Endothelial cell of umbilical vein (primary cell): ENCODE measurements around the gene PPP3CA. TPM values are rescaled to one million over a fixed set of nuclear protein-coding genes. Genes with fewer than 3 reads are reported as not detected.

Source experiments
- BruUV-seq: library from RNA; stranded (reverse); fragments of 400-500 nt; replicated peaks from 2 replicates; lab custom pipeline; 2021; lab: Mats Ljungman, UMichigan
- CTCF ChIA-PET: fragments of 300-600, 350-600 bp; sonication (Branson Sonifier 250); formaldehyde crosslinking; loops from one replicate; lab custom pipeline; 2021; ENCODE audit warnings: antibody characterized with exemption, inconsistent platforms; lab: Charles Lee
- POLR2A ChIA-PET: fragments of 300-600, 350-600 bp; sonication (Branson Sonifier 250); formaldehyde crosslinking; loops from one replicate; lab custom pipeline; 2021; ENCODE audit warnings: antibody characterized with exemption, inconsistent platforms; lab: Charles Lee
- DNase-seq: peaks from one replicate; pipeline ENCODE4 v3.0.0-alpha.2; 2011; ENCODE audit warnings: low read depth, low spot score
- FAIRE-seq: peaks from 2 replicates; lab custom pipeline; 2011; peaks lifted over from hg19 to GRCh38; lab: Jason Lieb, UNC
- H2AFZ ChIP-seq: 2 replicates; pipeline ENCODE4 v1.6.0; 2012; ENCODE audit warnings: low read depth, low read length, control low read depth, inconsistent platforms
- H3K27ac ChIP-seq: 2 replicates; pipeline ENCODE4 v1.5.1; 2011; ENCODE audit warnings: low read depth, mild to moderate bottlenecking, control low read depth, low read length, moderate library complexity; ENCODE audit not compliant: insufficient read depth
- H3K27me3 ChIP-seq, 2 experiments: 2 replicates each; pipeline versions ENCODE4 v1.6.0 to v1.6.1; 2011; ENCODE audit warnings: low read length in 2 of 2, mixed read lengths in 1 of 2; ENCODE audit not compliant: control insufficient read depth in 2 of 2, insufficient read depth in 2 of 2
- H3K36me3 ChIP-seq, 2 experiments: 2 replicates in 1 of 2; 3 replicates in 1 of 2; pipeline ENCODE4 v1.5.1; 2011; ENCODE audit warnings: low read length in 2 of 2, mild to moderate bottlenecking in 1 of 2, moderate library complexity in 1 of 2; ENCODE audit not compliant: control insufficient read depth in 2 of 2, insufficient read depth in 2 of 2; ENCODE audit errors: extremely low read depth in 1 of 2
- H3K4me1 ChIP-seq: 3 replicates; pipeline ENCODE4 v1.5.1; 2011; ENCODE audit warnings: mild to moderate bottlenecking, low read length; ENCODE audit not compliant: control insufficient read depth, insufficient read depth; ENCODE audit errors: extremely low read depth
- H3K4me2 ChIP-seq: 2 replicates; pipeline ENCODE4 v1.6.1; 2011; ENCODE audit warnings: low read length, control low read depth, mixed read lengths; ENCODE audit not compliant: insufficient read depth
- H3K4me3 ChIP-seq, 3 experiments: fragments of 200-600 bp in 1 of 3; sonication (generic), shearing (Covaris generic) in 1 of 3; replicated peaks in 1 of 3; 2 replicates each; pipeline ENCODE4 v1.5.1; 2011 to 2016; ENCODE audit warnings: control low read depth in 3 of 3, low read length in 3 of 3, mild to moderate bottlenecking in 2 of 3, inconsistent platforms in 1 of 3, low read depth in 1 of 3, moderate library complexity in 1 of 3; ENCODE audit not compliant: insufficient read depth in 1 of 3
- H3K79me2 ChIP-seq: 2 replicates; pipeline ENCODE4 v1.6.0; 2012; ENCODE audit warnings: low read length, inconsistent platforms; ENCODE audit not compliant: control insufficient read depth, insufficient read depth
- H3K9ac ChIP-seq: replicated peaks from 2 replicates; pipeline ENCODE3; 2011; ENCODE audit warnings: low read length, control low read depth; ENCODE audit not compliant: insufficient read depth; ENCODE audit errors: extremely low read depth
- H3K9me1 ChIP-seq: replicated peaks from 3 replicates; pipeline ENCODE4 v1.6.0; 2011; ENCODE audit warnings: mild to moderate bottlenecking, low read length; ENCODE audit not compliant: control insufficient read depth, insufficient read depth; ENCODE audit errors: extremely low read depth
- H3K9me3 ChIP-seq: replicated peaks from 2 replicates; pipeline ENCODE4 v1.5.1; 2012; ENCODE audit warnings: low read length, inconsistent platforms; ENCODE audit not compliant: control insufficient read depth, insufficient read depth
- H4K20me1 ChIP-seq: replicated peaks from 2 replicates; pipeline ENCODE3; 2011; ENCODE audit warnings: mild to moderate bottlenecking, low read length; ENCODE audit not compliant: control insufficient read depth, insufficient read depth; ENCODE audit errors: extremely low read depth
- CTCF ChIP-seq, 2 donors: IDR thresholded peaks; 1 replicate in 1 of 2; 2 replicates in 1 of 2; pipeline ENCODE4 v1.5.1; 2011; ENCODE audit warnings: low read length in 2 of 2, mild to moderate bottlenecking in 2 of 2, moderate library complexity in 2 of 2, control low read depth in 1 of 2, inconsistent platforms in 1 of 2, low read depth in 1 of 2; ENCODE audit not compliant: insufficient read depth in 1 of 2; ENCODE audit errors: extremely low read depth in 1 of 2
- EZH2 ChIP-seq: IDR thresholded peaks from 2 replicates; pipeline ENCODE4 v1.6.1; 2012; ENCODE audit warnings: borderline replicate concordance, low read depth, mild to moderate bottlenecking, moderate library complexity, low read length, inconsistent platforms; ENCODE audit not compliant: severe bottlenecking
- FOS ChIP-seq: IDR thresholded peaks from 2 replicates; pipeline ENCODE4 v1.6.1; 2011; ENCODE audit warnings: mild to moderate bottlenecking, low read length, moderate library complexity, borderline replicate concordance; ENCODE audit not compliant: insufficient read depth
- GATA2 ChIP-seq: IDR thresholded peaks from 2 replicates; pipeline ENCODE4 v1.7.0; 2011; ENCODE audit warnings: low read depth, mild to moderate bottlenecking, moderate library complexity, mixed read lengths, low read length; ENCODE audit not compliant: insufficient read length, insufficient read depth
- JUN ChIP-seq: IDR thresholded peaks from 2 replicates; pipeline ENCODE4 v1.6.1; 2011; ENCODE audit warnings: borderline replicate concordance, low read depth; ENCODE audit not compliant: insufficient read length, insufficient read depth
- MAX ChIP-seq: IDR thresholded peaks from 2 replicates; pipeline ENCODE4 v1.6.1; 2011; ENCODE audit not compliant: insufficient read depth, insufficient read length
- MYC ChIP-seq: IDR thresholded peaks from one replicate; pipeline ENCODE4 v1.6.1; 2011; ENCODE audit warnings: mild to moderate bottlenecking, low read depth, low read length
- POLR2A ChIP-seq: IDR thresholded peaks from 2 replicates; pipeline ENCODE4 v1.6.1; 2012; ENCODE audit warnings: low read depth, mild to moderate bottlenecking, control low read depth, low read length
- POLR2AphosphoS5 ChIP-seq: IDR thresholded peaks from 2 replicates; pipeline ENCODE4 v1.6.1; 2012; ENCODE audit warnings: low read depth, mild to moderate bottlenecking, control low read depth, low read length, moderate library complexity; ENCODE audit not compliant: insufficient read depth
- dilution Hi-C: fragments of 300-500 bp; cut with MboI; formaldehyde crosslinking; loops from one replicate; pipeline ENCODE4 v1.15.0; 2019; ENCODE audit warnings: low sequenced_read_pairs; ENCODE audit not compliant: extremely low pct_ligation_motif_present
- intact Hi-C: fragments of 100-400 bp; cut with micrococcal nuclease; formaldehyde crosslinking; loops from one replicate; pipeline ENCODE4 v1.10.0; 2022
- polyA plus RNA-seq, 4 experiments: library from polyadenylated mRNA; depleted of rRNA in 3 of 4; stranded (reverse) in 3 of 4; unstranded in 1 of 4; fragments of >200 nt; gene quantifications; 2 replicates each; pipeline versions ENCODE4 v1.2.1 to v1.2.3, GENCODE V29; 2011 to 2012; ENCODE audit warnings: missing spikeins in 1 of 4
- total RNA-seq: library from RNA; stranded (reverse); gene quantifications from 2 replicates; pipeline ENCODE4 v1.2.3, GENCODE V29; 2021

The PPP3CA gene
- total and polyA plus RNA-seq, 2 donors (not counting 3 experiments of a cell fraction or from before 2014, with no cell fraction given): 7.0 to 43.3 TPM

- no peak for FAIRE-seq
- TF ChIP-seq JUN (no peak), POLR2AphosphoS5 (no peak), MAX (no peak), FOS (no peak), EZH2 (no peak)
- CTCF ChIA-PET: no interaction called here
Measured at GRCh38 chr4:101276661-101277060, 70.7 kb downstream of the PPP3CA start.

GRCh38 chr4:101274888-101275752 is 72.2 kb downstream of the PPP3CA start:
- Histone ChIP-seq H3K9ac (no peak overlapping the region), H3K27ac (no peak overlapping the region), H4K20me1 (no peaks in the 10 kb centered on the region), H3K4me2 (peak overlapping the region; percentile 66), H3K9me3 (no peaks in the 10 kb centered on the region), H3K4me1 (peaks cover 38% of the 10 kb centered on the region), H3K36me3 (no peaks in the 10 kb centered on the region), H3K9me1 (no peaks in the 10 kb centered on the region), H2AFZ (no peak overlapping the region), H3K79me2 (peaks cover 3% of the 10 kb centered on the region), H3K4me3 (no peak overlapping the region), H3K27me3 (no peaks in the 10 kb centered on the region)
- DNase-seq (no peak), FAIRE-seq (no peak)
- dilution Hi-C loops: no loop called here
- ChIA-PET CTCF (interaction anchor here (1.4 kb wide), 1 partner anchor 14 kb away, joined by 3 read pairs; no protein-coding TSS in a partner anchor), POLR2A (no interaction called here)
- intact Hi-C loops: no loop called here
- TF ChIP-seq MAX (no peak), JUN (no peak), EZH2 (no peak), POLR2A (no peak), GATA2 (no peak), POLR2AphosphoS5 (no peak), FOS (no peak), MYC (no peak), CTCF (IDR thresholded peaks at IDR 0.05; ENCODE audit: extremely low read depth in 1 of 2, insufficient read depth in 1 of 2, low read depth in 1 of 2, low read length in 2 of 2) (no peak)
- no TSS peak for BruUV-seq

More at GRCh38 chr4:101276661-101277060, 70.7 kb downstream of the PPP3CA start:
- no peak overlapping the region for H3K4me3 ChIP-seq
- no peaks in the 10 kb centered on the region for H3K27me3 ChIP-seq
- no peak overlapping the region for H3K9ac ChIP-seq
- H3K9me3 ChIP-seq: no peaks in the 10 kb centered on the region
- no peak for DNase-seq
- no peak overlapping the region for H3K27ac ChIP-seq
- H4K20me1 ChIP-seq: no peaks in the 10 kb centered on the region
- peaks cover 29% of the 10 kb centered on the region for H3K4me1 ChIP-seq
- H3K4me2 ChIP-seq: no peak overlapping the region
- POLR2A ChIA-PET: no interaction called here
- intact Hi-C loops (no loop called here), dilution Hi-C loops (no loop called here)
- no peaks in the 10 kb centered on the region for H3K9me1 ChIP-seq
- BruUV-seq: no TSS peak
- H2AFZ ChIP-seq: no peak overlapping the region
- H3K36me3 ChIP-seq: no peaks in the 10 kb centered on the region
- H3K79me2 ChIP-seq: peaks cover 2% of the 10 kb centered on the region
